Stimulated activated CD8-positive, alpha-beta memory T cell treated with anti-CD3 and anti-CD28 coated beads, Interleukin-2, amount 100 ng/mL, for 48 hours (primary cell): Measurements from ENCODE around the gene PATJ.
"Not testable (repeated sequence)": the region's sequence is repeated elsewhere in the genome, so short reads cannot be mapped to it uniquely, and the experiment has no call there.

ENCODE experiments used
- DNase-seq, 2 donors: peaks; one replicate each; pipeline ENCODE4 v3.0.0-alpha.2; 2020; ENCODE audit warnings: low read depth in 2 of 2

The PATJ gene

GRCh38 chr1:62209931-62210595 lies 467.8 kb downstream of the PATJ start:
- DNase-seq, result no peak

DNA sequence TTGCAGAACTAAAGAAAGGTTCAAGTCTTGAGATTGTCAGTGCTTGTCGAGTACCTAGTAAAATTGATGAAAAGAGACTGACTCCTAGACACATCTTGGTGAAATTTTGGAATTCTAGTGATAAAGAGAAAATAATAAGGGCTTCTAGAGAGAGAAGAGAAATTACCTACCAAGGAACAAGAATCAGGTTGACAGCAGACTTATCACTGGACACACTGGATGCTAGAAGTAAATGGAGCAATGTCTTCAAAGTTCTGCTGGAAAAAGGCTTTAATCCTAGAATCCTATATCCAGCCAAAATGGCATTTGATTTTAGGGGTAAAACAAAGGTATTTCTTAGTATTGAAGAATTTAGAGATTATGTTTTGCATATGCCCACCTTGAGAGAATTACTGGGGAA lies 468.7 kb downstream of the PATJ start:
- DNase-seq, result no peak

- no peak for DNase-seq
Observed at GRCh38 chr1:62212411-62212810, 470.1 kb downstream of the PATJ start.

GRCh38 chr1:62213075-62213914 lies 471.0 kb downstream of the PATJ start:
- DNase-seq, result no peak

DNA sequence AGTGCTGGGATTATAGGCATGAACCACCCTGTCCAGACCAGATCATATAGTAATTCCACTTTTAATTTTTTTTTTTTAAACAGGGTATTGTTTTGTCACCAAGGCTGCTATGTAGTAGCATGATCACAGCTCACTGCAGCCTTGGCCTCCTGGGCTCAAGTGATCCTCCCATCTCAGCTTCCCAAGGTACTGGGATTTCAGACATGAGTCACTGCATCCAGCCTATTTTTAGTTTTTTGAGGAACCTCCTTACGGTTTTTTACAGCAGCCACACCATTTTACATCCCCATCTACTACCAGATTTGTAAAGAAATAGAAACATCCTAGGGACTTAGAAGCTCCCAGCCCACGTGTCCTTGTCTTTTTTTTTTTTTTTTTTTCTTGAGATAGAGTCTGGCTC lies 476.3 kb downstream of the PATJ start:
- no peak for DNase-seq

DNA sequence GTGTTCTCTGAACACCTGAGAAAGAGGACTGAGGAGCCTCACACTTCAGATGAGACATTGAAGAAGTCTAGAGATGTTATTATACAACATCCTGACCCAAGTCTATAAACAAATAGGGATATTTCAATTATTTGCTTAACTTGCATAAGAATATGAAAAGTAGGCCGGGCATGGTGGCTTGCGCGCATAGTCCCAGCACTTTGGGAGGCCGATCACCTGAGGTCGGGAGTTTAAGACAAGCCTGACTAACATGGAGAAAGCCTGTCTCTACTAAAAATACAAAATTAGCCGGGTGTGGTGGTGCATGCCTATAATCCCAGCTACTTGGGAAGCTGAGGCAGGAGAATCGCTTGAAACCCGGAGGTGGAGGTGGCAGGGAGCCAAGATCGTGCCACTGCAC lies 478.2 kb downstream of the PATJ start:
- DNase-seq, result not testable (repeated sequence)

DNA sequence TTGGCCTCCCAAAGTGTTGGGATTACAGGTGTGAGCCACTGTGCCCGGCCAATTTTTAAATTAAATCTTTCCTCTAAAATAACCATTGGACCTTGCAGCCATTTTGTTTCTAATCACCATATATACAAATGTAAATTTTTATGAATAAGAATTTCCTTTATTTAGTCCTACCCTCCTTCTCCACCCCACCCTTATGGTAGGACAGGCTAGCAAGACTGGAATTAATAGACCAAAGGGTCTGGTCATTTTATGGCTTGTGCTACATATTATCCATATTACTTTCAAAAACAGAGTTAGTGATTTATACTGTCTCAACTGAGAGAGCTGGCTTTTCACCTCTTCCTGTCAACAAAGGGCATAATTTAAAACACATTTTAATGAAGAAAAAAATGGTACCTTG lies 478.9 kb downstream of the PATJ start:
- no peak for DNase-seq

DNA sequence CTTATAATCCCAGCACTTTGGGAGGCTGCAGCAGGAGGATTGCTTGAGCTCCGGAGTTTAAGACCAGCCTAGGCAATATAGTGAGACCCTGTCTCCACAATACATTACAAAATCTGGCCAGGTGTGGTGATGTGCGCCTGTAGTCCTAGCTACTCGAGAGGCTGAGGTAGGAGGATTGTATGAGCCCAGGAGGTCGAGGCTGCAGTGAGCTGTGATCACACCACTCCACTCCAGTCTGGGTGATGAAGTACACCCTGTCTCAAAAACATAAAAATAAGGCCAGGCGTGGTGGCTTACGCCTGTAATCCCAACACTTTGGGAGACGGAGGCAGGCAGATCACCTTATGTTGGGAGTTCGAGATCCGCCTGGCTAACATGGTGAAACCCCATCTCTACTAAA lies 480.0 kb downstream of the PATJ start:
- no peak for DNase-seq

- no peak for DNase-seq
Observed at GRCh38 chr1:62224182-62224581, 481.9 kb downstream of the PATJ start.

DNA sequence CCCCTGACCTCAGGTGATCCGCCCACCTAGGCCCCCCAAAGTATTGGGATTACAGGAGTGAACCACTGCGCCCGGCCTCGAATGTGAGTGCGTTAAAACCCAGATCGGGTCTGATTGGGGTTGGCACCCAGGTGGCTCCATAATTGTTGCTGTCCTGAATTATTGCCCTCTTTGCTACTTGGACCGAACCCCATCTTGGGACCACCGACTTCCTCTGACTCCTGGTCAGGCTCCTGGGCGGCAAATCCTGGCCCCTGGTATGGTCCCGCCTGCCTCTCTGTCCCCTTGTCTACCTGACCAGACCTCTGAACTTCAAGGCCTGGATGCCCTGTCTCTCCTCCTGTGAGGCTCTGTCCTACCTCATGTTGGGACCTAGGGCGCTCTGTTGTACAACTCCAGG lies 485.2 kb downstream of the PATJ start:
- no peak for DNase-seq
